ENCODE measurements around the gene PRKCE. TPM values are rescaled to one million over a fixed set of nuclear protein-coding genes. Genes with fewer than 3 reads are reported as not detected.

The PRKCE gene
- total RNA-seq, 1 experiment from 2014 or later = 14.8 TPM

GRCh38 chr2:45834372-45834771 lies 182.9 kb downstream of the PRKCE start:
- intact Hi-C loops (cut with micrococcal nuclease) = no loop called here
- no peak for DNase-seq (ENCODE audit: low read depth, low spot score)
- H4K20me1 ChIP-seq (ENCODE audit: insufficient read depth) = no peaks in the 10 kb centered on the region
- no peak overlapping the region for H3K9ac ChIP-seq (ENCODE audit: low read length)
- no peaks in the 10 kb centered on the region for H3K4me1 ChIP-seq (ENCODE audit: control insufficient read depth in 1 of 2, insufficient read depth in 2 of 2, low read length in 2 of 2)
- CTCF ChIA-PET = no interaction called here
- H3K4me3 ChIP-seq (replicated peaks in 1 of 2; ENCODE audit: low read depth in 1 of 2, low read length in 2 of 2) = no peak overlapping the region
- POLR2A ChIA-PET = no interaction called here
- RAD21 ChIA-PET (ENCODE audit: low non-redundant PET in 1 of 2, low total read pairs in 2 of 2, uncharacterized antibody in 2 of 2, unreplicated experiment in 2 of 2) = no interaction called here
- BruUV-seq (replicated peaks) = no TSS peak
- H3K36me3 ChIP-seq (ENCODE audit: control insufficient read depth in 1 of 2, insufficient read depth in 2 of 2, low read length in 2 of 2) = no peaks in the 10 kb centered on the region
- peaks cover 9 to 13% of the 10 kb centered on the region in 2 experiments; a peak in 2 of 4 replicates for H3K9me3 ChIP-seq (ENCODE audit: control insufficient read depth in 1 of 2, insufficient read depth in 1 of 2, low read depth in 1 of 2, low read length in 2 of 2)
- H3K27ac ChIP-seq (ENCODE audit: low read depth, low read length) = no peak overlapping the region
- no peak overlapping the region for H3K4me2 ChIP-seq (ENCODE audit: low read length)
- TF ChIP-seq FOSL1 (IDR thresholded peaks at IDR 0.05; ENCODE audit: low read depth) = no peak
- TF ChIP-seq TCF7L2 (IDR thresholded peaks at IDR 0.05; ENCODE audit: borderline replicate concordance, extremely low read depth, insufficient read depth, insufficient read length) = no peak
- no peak for TF ChIP-seq ATF3 (IDR thresholded peaks at IDR 0.05)
- no peak for TF ChIP-seq SRF (IDR thresholded peaks at IDR 0.05; ENCODE audit: low read depth)
- TF ChIP-seq EZH2 (IDR thresholded peaks at IDR 0.05) = no peak
- TF ChIP-seq POLR2AphosphoS5 (IDR thresholded peaks at IDR 0.05; ENCODE audit: low read depth, low read length) = no peak
- no peak for TF ChIP-seq REST (IDR thresholded peaks at IDR 0.05; ENCODE audit: low read depth)
- no peak for TF ChIP-seq EGR1 (IDR thresholded peaks at IDR 0.05; ENCODE audit: low read depth)
- no peak for TF ChIP-seq SIN3A (IDR thresholded peaks at IDR 0.05; ENCODE audit: low read depth)
- no peak for TF ChIP-seq ZFX (IDR thresholded peaks at IDR 0.05)
- H2AFZ ChIP-seq (ENCODE audit: low read depth, low read length, poor library complexity, severe bottlenecking) = no peak overlapping the region
- ATAC-seq = no peak
- 0 out of 2 replicates have a peak, but pooled peaks cover under 1% of the 10 kb centered on the region for H3K79me2 ChIP-seq (ENCODE audit: insufficient read depth, low read length)
- H3K27me3 ChIP-seq (ENCODE audit: insufficient read depth, low read length) = no peaks in the 10 kb centered on the region
- no peaks in the 10 kb centered on the region for H3K9me2 ChIP-seq (ENCODE audit: insufficient read depth)
